Karpas-422 (cell line): ENCODE measurements around the gene CCDC28B. TPM values are rescaled to one million over a fixed set of nuclear protein-coding genes. Genes with fewer than 3 reads are reported as not detected.
"Not testable (repeated sequence)": the region's sequence is repeated elsewhere in the genome, so short reads cannot be mapped to it uniquely, and the experiment has no call there.

Source experiments
- DNase-seq: peaks from one replicate; pipeline ENCODE4 v3.0.0-alpha.2; 2015
- H2AFZ ChIP-seq: fragments of 200-600 bp; sonication (generic); 2 replicates; pipeline ENCODE4 v1.6.1; 2014; ENCODE audit warnings: antibody characterized with exemption, low read length, mixed read lengths
- H3K27ac ChIP-seq: fragments of 200-600 bp; sonication (generic); 2 replicates; pipeline ENCODE4 v1.5.1; 2014; ENCODE audit warnings: mild to moderate bottlenecking, low read length, moderate library complexity
- H3K27me3 ChIP-seq: fragments of 200-600 bp; sonication (generic); 2 replicates; pipeline ENCODE4 v1.6.1; 2014; ENCODE audit warnings: low read length, mixed read lengths
- H3K36me3 ChIP-seq: fragments of 200-600 bp; sonication (generic); 2 replicates; pipeline ENCODE4 v1.6.1; 2014; ENCODE audit warnings: low read length, mixed read lengths; ENCODE audit not compliant: insufficient read depth
- H3K4me1 ChIP-seq: fragments of 200-600 bp; sonication (generic); 2 replicates; pipeline ENCODE4 v1.6.1; 2014; ENCODE audit warnings: mild to moderate bottlenecking, low read length, mixed read lengths
- H3K4me2 ChIP-seq: fragments of 200-600 bp; sonication (generic); 2 replicates; pipeline ENCODE4 v1.6.1; 2014; ENCODE audit warnings: low read length, low read depth, mild to moderate bottlenecking; ENCODE audit not compliant: poor library complexity, severe bottlenecking
- H3K4me3 ChIP-seq: fragments of 200-600 bp; sonication (generic); 2 replicates; pipeline ENCODE4 v1.5.1; 2014; ENCODE audit warnings: mild to moderate bottlenecking, antibody characterized with exemption, low read length, mixed read lengths
- H3K79me2 ChIP-seq: fragments of 200-600 bp; sonication (generic); 2 replicates; pipeline ENCODE4 v1.6.1; 2014; ENCODE audit warnings: mild to moderate bottlenecking, low read length, mixed read lengths
- H3K9ac ChIP-seq: fragments of 200-600 bp; sonication (generic); 2 replicates; pipeline ENCODE4 v1.6.0; 2014; ENCODE audit warnings: low read length
- H3K9me2 ChIP-seq: fragments of 200-600 bp; sonication (generic), shearing (Covaris generic); replicated peaks from 2 replicates; pipeline ENCODE4 v1.6.0; 2014; ENCODE audit warnings: mild to moderate bottlenecking, low read length, moderate library complexity; ENCODE audit not compliant: insufficient read depth
- H3K9me3 ChIP-seq: fragments of 300-700, 200-600 bp; sonication (generic); 2 replicates; pipeline ENCODE4 v1.6.1; 2014; ENCODE audit warnings: low read length, mixed read lengths
- H4K20me1 ChIP-seq: fragments of 200-600 bp; sonication (generic); 2 replicates; pipeline ENCODE4 v1.6.1; 2014; ENCODE audit warnings: mild to moderate bottlenecking, antibody characterized with exemption, low read length, low read depth; ENCODE audit not compliant: insufficient read depth
- total RNA-seq: library from RNA; depleted of rRNA; stranded (reverse); fragments of >200 nt; shearing (Covaris generic); gene quantifications from 2 replicates; pipeline ENCODE4 v1.2.3, GENCODE V29; 2014; ENCODE audit warnings: low replicate concordance; rRNA removed

The CCDC28B gene
- total RNA-seq, result 35.9 and 78.2 TPM in 2 replicates

DNA sequence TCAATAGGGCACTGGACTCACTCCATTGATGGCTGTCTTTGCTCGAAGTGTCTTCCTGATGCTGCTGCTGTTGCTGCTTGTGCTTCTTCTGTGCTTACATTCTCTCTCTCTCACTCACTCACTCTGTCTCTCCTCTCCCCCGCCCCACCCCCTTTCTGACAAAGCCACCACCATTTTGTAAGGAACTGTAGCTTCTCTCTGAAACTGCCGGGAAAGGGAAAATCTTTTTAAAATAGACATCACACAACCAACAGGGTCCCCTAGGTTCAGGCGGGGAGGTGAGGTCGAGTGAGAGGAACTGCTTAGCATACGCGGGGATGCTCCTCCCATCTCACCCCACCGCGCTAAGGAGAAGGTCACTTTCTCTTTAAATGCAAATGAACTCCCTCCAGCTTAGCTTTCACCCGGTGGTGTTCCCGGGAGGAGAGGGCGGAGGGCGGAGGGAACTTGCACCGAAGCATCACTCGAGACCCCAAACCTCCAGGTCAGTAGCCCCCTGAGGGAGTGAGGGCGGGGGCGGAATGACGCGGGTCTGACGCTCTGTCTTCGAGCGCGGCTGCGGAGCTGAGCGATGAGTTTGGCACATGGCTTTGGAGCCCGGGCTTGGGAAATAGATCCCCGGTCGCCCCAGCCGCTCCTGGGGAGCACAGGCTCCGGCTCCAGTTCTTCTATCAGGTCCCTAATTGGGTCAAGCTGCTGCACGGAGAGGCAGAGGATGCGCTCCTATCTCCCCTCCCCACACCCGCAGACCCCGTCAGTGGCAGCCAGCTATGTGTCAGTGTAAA is at the start of gene CCDC28B:
Gene CCDC28B, plus strand, starts transcription at position 370 of the 785 bp plus-strand sequence. CDS start 1,341 bp downstream, outside the sequence.
- H3K79me2 ChIP-seq, result peaks cover 10% of the 10 kb centered on the region; the same call in 1 of the 2 replicates
- peak within 1 kb of the TSS; percentile 70 for H3K27ac ChIP-seq
- H3K27me3 ChIP-seq, result no peaks in the 10 kb centered on the region
- H3K9me2 ChIP-seq, result no peaks in the 10 kb centered on the region
- peak within 1 kb of the TSS; percentile 76 for H3K4me3 ChIP-seq
- H3K9ac ChIP-seq, result peak within 1 kb of the TSS; percentile 81
- H3K4me1 ChIP-seq, result peaks cover 46% of the 10 kb centered on the region
- no peaks in the 10 kb centered on the region for H4K20me1 ChIP-seq
- no peaks in the 10 kb centered on the region for H3K9me3 ChIP-seq
- H3K4me2 ChIP-seq, result peak within 1 kb of the TSS; percentile 87
- H3K36me3 ChIP-seq, result no peaks in the 10 kb centered on the region
- peak; percentile 82 for DNase-seq
- peak within 1 kb of the TSS; percentile 85 for H2AFZ ChIP-seq

GRCh38 chr1:32150847-32151246 is 49.5 kb upstream of the CCDC28B start:
- Histone ChIP-seq H3K79me2 (peaks cover 82% of the 10 kb centered on the region), H4K20me1 (no peaks in the 10 kb centered on the region)

DNA sequence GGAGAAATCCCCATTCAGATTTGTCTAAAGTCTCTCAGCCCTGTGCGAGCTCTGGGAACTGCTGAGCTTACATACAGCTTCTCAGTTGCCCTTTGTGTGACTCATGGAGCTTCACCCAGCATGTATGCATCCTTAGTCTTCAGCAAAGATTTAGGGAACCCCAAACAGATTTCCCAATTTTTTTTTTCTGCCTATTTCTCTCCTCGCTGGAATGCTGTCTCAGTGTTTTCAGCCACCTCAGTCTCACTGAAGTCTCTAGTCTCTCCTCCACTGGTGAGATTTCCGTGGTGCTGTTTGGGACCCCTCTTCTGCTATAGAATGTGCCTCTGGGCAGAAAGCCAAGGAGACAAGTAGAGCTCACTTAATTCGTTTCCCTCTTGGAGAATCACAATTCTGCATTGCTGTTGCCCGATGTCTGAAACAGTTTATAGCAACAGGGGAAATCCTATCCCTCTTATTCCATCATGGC is 49.0 kb upstream of the CCDC28B start:
- Histone ChIP-seq H3K4me2 (no peak overlapping the region), H3K4me3 (no peak overlapping the region), H3K79me2 (peaks cover 77% of the 10 kb centered on the region), H3K36me3 (peaks cover 30% of the 10 kb centered on the region), H3K27me3 (no peaks in the 10 kb centered on the region), H3K27ac (no peak overlapping the region), H3K9me3 (peaks cover 4% of the 10 kb centered on the region), H3K9me2 (no peaks in the 10 kb centered on the region), H3K9ac (no peak overlapping the region), H3K4me1 (no peaks in the 10 kb centered on the region), H4K20me1 (no peaks in the 10 kb centered on the region), H2AFZ (no peak overlapping the region)
- no peak for DNase-seq

More at GRCh38 chr1:32150847-32151246, 49.5 kb upstream of the CCDC28B start:
- Histone ChIP-seq H3K9ac (no peak overlapping the region), H3K9me2 (no peaks in the 10 kb centered on the region), H3K4me2 (no peak overlapping the region), H3K36me3 (peaks cover 27% of the 10 kb centered on the region), H2AFZ (no peak overlapping the region), H3K4me1 (no peaks in the 10 kb centered on the region), H3K27me3 (no peaks in the 10 kb centered on the region), H3K9me3 (peaks cover 4% of the 10 kb centered on the region), H3K27ac (no peak overlapping the region), H3K4me3 (no peak overlapping the region)
- DNase-seq, result no peak

DNA sequence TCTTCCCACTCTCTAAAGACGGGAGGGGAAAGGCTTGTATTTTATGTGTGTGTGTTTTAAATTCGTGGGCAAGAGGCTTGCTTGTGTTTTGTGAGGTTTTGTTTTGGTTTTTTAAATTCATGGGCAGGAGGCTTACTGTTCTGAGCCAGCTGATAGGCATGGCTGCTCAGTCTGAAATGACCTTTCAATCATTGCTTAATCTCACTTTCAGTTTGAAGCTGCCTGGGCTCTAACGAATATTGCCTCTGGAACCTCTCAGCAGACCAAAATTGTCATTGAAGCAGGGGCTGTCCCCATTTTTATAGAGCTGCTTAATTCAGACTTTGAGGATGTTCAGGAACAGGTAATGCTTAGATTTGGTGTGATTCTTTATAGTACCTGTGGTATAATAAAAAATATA is 41.2 kb upstream of the CCDC28B start:
- no peaks in the 10 kb centered on the region for H3K9me2 ChIP-seq
- H3K36me3 ChIP-seq, result peaks cover 47% of the 10 kb centered on the region
- H3K9me3 ChIP-seq, result no peaks in the 10 kb centered on the region
- peaks cover 11% of the 10 kb centered on the region for H3K79me2 ChIP-seq
- no peaks in the 10 kb centered on the region for H4K20me1 ChIP-seq
- H2AFZ ChIP-seq, result no peak overlapping the region
- no peak overlapping the region for H3K4me3 ChIP-seq
- H3K27me3 ChIP-seq, result no peaks in the 10 kb centered on the region
- no peak overlapping the region for H3K27ac ChIP-seq
- H3K9ac ChIP-seq, result no peak overlapping the region
- DNase-seq, result no peak
- H3K4me1 ChIP-seq, result no peaks in the 10 kb centered on the region
- H3K4me2 ChIP-seq, result no peak overlapping the region

- H3K9me2 ChIP-seq, result no peaks in the 10 kb centered on the region
- 0 out of 2 replicates have a peak, but pooled peaks cover 2% of the 10 kb centered on the region for H3K79me2 ChIP-seq
- DNase-seq, result no peak
- H3K4me2 ChIP-seq, result no peak overlapping the region
- H3K27me3 ChIP-seq, result no peaks in the 10 kb centered on the region
- H3K4me1 ChIP-seq, result no peaks in the 10 kb centered on the region
- H3K9ac ChIP-seq, result no peak overlapping the region
- H2AFZ ChIP-seq, result no peak overlapping the region
- no peak overlapping the region for H3K27ac ChIP-seq
- H3K36me3 ChIP-seq, result peaks cover 43% of the 10 kb centered on the region
- H3K4me3 ChIP-seq, result no peak overlapping the region
- H4K20me1 ChIP-seq, result no peaks in the 10 kb centered on the region
- H3K9me3 ChIP-seq, result no peaks in the 10 kb centered on the region
Measured at GRCh38 chr1:32163405-32163804, 37.0 kb upstream of the CCDC28B start.

DNA sequence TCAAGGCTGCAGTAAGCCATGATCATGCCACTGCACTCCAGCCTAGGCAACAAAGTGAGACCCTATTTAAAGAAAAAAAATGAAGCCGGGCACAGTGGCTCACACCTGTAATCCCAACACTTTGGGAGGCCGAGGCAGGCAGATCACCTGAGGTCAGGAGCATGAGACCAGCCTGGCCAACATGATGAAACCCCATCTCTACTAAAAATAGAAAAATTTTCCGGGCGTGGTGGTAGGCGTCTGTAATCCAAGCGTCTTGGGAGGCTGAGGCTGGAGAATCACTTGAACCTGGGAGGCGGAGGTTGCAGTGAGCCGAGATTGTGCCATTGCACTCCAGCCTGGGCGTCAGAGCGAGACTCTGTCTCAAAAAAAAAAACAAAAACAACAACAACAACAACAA is 34.8 kb upstream of the CCDC28B start:
- H3K4me3 ChIP-seq, H3K9me3 ChIP-seq, H4K20me1 ChIP-seq, H3K9me2 ChIP-seq, H2AFZ ChIP-seq, H3K9ac ChIP-seq, DNase-seq, H3K27ac ChIP-seq, H3K27me3 ChIP-seq, H3K4me2 ChIP-seq, H3K4me1 ChIP-seq, H3K79me2 ChIP-seq: not testable (repeated sequence)
- peaks cover 34% of the 10 kb centered on the region for H3K36me3 ChIP-seq

GRCh38 chr1:32170991-32171390 is 29.4 kb upstream of the CCDC28B start:
- no peak overlapping the region for H2AFZ ChIP-seq
- H3K4me3 ChIP-seq, result no peak overlapping the region
- no peak for DNase-seq
- no peaks in the 10 kb centered on the region for H3K9me2 ChIP-seq
- H3K79me2 ChIP-seq, result no peaks in the 10 kb centered on the region
- no peak overlapping the region for H3K27ac ChIP-seq
- H3K27me3 ChIP-seq, result no peaks in the 10 kb centered on the region
- H3K9ac ChIP-seq, result no peak overlapping the region
- H3K4me2 ChIP-seq, result no peak overlapping the region
- no peaks in the 10 kb centered on the region for H3K9me3 ChIP-seq
- peaks cover 35% of the 10 kb centered on the region for H3K36me3 ChIP-seq
- no peaks in the 10 kb centered on the region for H4K20me1 ChIP-seq
- no peaks in the 10 kb centered on the region for H3K4me1 ChIP-seq

DNA sequence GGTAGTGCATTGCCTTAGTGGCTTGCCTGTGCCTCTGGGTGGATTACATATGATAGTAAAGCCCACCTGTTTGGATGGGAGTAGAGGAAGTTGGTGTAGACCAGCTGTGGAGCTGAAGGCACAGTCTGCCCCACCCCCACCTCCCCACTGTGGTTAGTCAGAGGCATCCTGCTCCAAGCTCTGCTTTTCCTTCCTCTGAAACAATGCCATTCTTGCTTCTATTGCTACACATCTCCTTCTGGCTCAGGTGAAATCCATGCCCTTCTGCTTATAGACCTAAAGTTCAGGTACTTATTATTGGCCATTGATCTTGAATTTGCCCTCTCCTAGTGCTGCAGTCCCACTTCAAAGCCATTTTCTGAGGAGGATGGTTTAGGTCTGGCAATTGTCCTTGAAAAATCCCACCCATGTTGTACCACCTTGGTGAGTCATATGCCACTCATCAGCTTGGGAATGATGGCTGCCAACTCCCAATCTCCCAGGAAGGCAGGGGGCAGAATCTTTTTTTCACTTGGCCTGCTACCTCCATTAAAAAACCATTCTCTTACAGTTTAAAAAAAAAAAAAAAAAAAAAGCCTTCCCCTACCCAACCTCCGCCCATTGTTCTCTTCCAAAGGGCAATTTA is 27.7 kb upstream of the CCDC28B start:
- Histone ChIP-seq H3K9me3 (no peaks in the 10 kb centered on the region), H3K9me2 (no peaks in the 10 kb centered on the region), H3K4me2 (no peak overlapping the region), H3K36me3 (peaks cover 26% of the 10 kb centered on the region), H3K79me2 (no peaks in the 10 kb centered on the region), H3K4me3 (no peak overlapping the region), H3K27me3 (no peaks in the 10 kb centered on the region), H2AFZ (no peak overlapping the region), H4K20me1 (no peaks in the 10 kb centered on the region), H3K27ac (no peak overlapping the region), H3K4me1 (no peaks in the 10 kb centered on the region), H3K9ac (no peak overlapping the region)
- DNase-seq, result no peak
